Adrenal gland (tissue), 12 donors: Measurements from ENCODE around the gene H6PD. TPM values are rescaled to one million over a fixed set of nuclear protein-coding genes. Genes with fewer than 3 reads are reported as not detected.

Experiments
- DNase-seq, 7 donors: peaks; one replicate each; pipeline ENCODE4 v3.0.0-alpha.2; 2019 to 2020
- H3K27ac ChIP-seq, 5 donors: fragments of 200-600 bp; sonication (generic) in 4 of 5; 1 replicate in 3 of 5; 2 replicates in 2 of 5; pipeline versions ENCODE4 v1.5.1 to v1.8.0; 2016 to 2020; ENCODE audit warnings: mild to moderate bottlenecking in 1 of 5
- H3K27me3 ChIP-seq: fragments of 200-600 bp; 2 replicates; pipeline ENCODE4 v1.8.0; 2021
- H3K36me3 ChIP-seq, 2 donors: fragments of 200-600 bp; replicated peaks in 1 of 2; 1 replicate in 1 of 2; 2 replicates in 1 of 2; pipeline versions ENCODE4 v1.5.1 to v1.8.0; 2018 to 2022
- H3K4me1 ChIP-seq, 2 donors: fragments of 200-600 bp; replicated peaks in 1 of 2; 1 replicate in 1 of 2; 2 replicates in 1 of 2; pipeline versions ENCODE4 v1.5.1 to v1.8.0; 2018 to 2021
- H3K4me3 ChIP-seq, 4 donors: fragments of 200-600 bp; sonication (generic) in 3 of 4; one replicate each; pipeline ENCODE4 v1.5.1; 2016 to 2018
- H3K9me3 ChIP-seq, 3 donors: fragments of 200-600 bp; sonication (generic) in 1 of 3; replicated peaks in 1 of 3; 1 replicate in 2 of 3; 2 replicates in 1 of 3; pipeline versions ENCODE4 v1.5.1 to v1.8.0; 2016 to 2021
- CTCF ChIP-seq, 6 experiments: fragments of 450-650 bp in 4 of 6; fragments of 200-600 bp in 2 of 6; sonication (generic) in 1 of 6; IDR thresholded peaks; 1 replicate in 5 of 6; 2 replicates in 1 of 6; pipeline versions ENCODE4 v1.5.1 to v1.8.0; 2016 to 2021; ENCODE audit warnings: antibody characterized with exemption in 6 of 6, mild to moderate bottlenecking in 2 of 6, moderate library complexity in 1 of 6
- POLR2A ChIP-seq, 2 donors: fragments of 450-650 bp; IDR thresholded peaks; one replicate each; pipeline ENCODE4 v1.6.1; 2017; ENCODE audit warnings: antibody characterized with exemption in 2 of 2, mild to moderate bottlenecking in 2 of 2, moderate library complexity in 1 of 2
- WGBS, 4 donors: extraction: QIAGEN DNeasy Blood & Tissue Kit in 2 of 4; methylation state at CpG; one replicate each; pipeline versions ENCODE4 v1.1.5 to v1.1.7; 2013 to 2017; 5-methylcytosine and 5-hydroxymethylcytosine counted together
- intact Hi-C, 2 donors: fragments of 100-400 bp; cut with DNase I; formaldehyde crosslinking; loops; one replicate each; pipeline versions ENCODE4 v1.14.1 to v1.15.0; 2022 to 2023
- polyA plus RNA-seq, 3 donors: library from polyadenylated mRNA; stranded (reverse); fragments of 200-250 nt in 2 of 3; fragments of 350-450 nt in 1 of 3; fragmentation: Illumina TruSeq in 1 of 3; extraction: RNeasy Lipid Tissue Mini Kit (QIAGEN cat#74804) in 1 of 3; gene quantifications; one replicate each; pipeline ENCODE4 v1.2.3, GENCODE V29; 2013 to 2014
- total RNA-seq, 9 donors: library from RNA; depleted of rRNA in 4 of 9; stranded (reverse); fragments of >200 nt in 4 of 9; fragments of 120-200 nt in 1 of 9; fragmentation: NEBNext Ultra II Directional in 1 of 9; extraction: Animal tissue kit (Norgen Biotek cat#: 25700) in 1 of 9; gene quantifications; one replicate each; pipeline versions ENCODE4 v1.1.0 to v1.2.4, GENCODE V29; 2013 to 2023
- donor health status: healthy with polysubstance abuse.
- donor health status: Bipolar disorder and iron deficiency.
- donor health status: DM: yes; HTN: yes; CAD: no.
- donor health status: DM: no; HTN: no; CAD: no.
- donor health status: DM: no; HTN: no; CAD: no.
- donor health status: DM: yes; HTN: yes; CAD: no.

The H6PD gene
- total and polyA plus RNA-seq, 12 donors, result 20.3 to 116 (median 80.4) TPM

- WGBS, 4 donors, result 74 to 78% (median 76%) methylated on average over 9 to 10 of the region's 10 CpGs
- TF ChIP-seq POLR2A (IDR thresholded peaks at IDR 0.05), result no peak
- TF ChIP-seq CTCF (IDR thresholded peaks at IDR 0.05), result no peak
Measured at GRCh38 chr1:9235560-9235959, 986 bp downstream of the H6PD start.

GRCh38 chr1:9238134-9238533 is 3.6 kb downstream of the H6PD start:
- Histone ChIP-seq H3K36me3 (no peaks in the 10 kb centered on the region), H3K4me1 (peaks cover 73 to 86% of the 10 kb centered on the region in 2 donors), H3K4me3 (no peak overlapping the region), H3K27ac (peak overlapping the region; percentile 84 to 97 (median 96)), H3K9me3 (no peaks in the 10 kb centered on the region), H3K27me3 (no peaks in the 10 kb centered on the region)
- TF ChIP-seq CTCF (IDR thresholded peaks at IDR 0.05) (no peak), POLR2A (IDR thresholded peaks at IDR 0.05) (no peak)
- intact Hi-C loops, result no loop called here
- 63 to 71% (median 67%) methylated on average over 6 of the region's 6 CpGs for WGBS, 4 donors
- DNase-seq, result no peak

More at GRCh38 chr1:9235560-9235959, 986 bp downstream of the H6PD start:
- Histone ChIP-seq H3K36me3 (no peaks in the 10 kb centered on the region), H3K27me3 (no peaks in the 10 kb centered on the region), H3K4me3 (peak overlapping the region in 2 of 4 donors; percentile 50 to 51), H3K4me1 (peaks cover 49 to 64% of the 10 kb centered on the region in 2 donors), H3K27ac (peak overlapping the region; percentile 87 to 100 (median 96)), H3K9me3 (no peaks in the 10 kb centered on the region)
- peak in 1 of 7 donors; percentile 39 for DNase-seq
- intact Hi-C loops, result no loop called here

- H3K9me3 ChIP-seq, result no peaks in the 10 kb centered on the region
- intact Hi-C loops, result no loop called here
- H3K4me1 ChIP-seq, result peaks cover 74 to 89% of the 10 kb centered on the region in 2 donors
- 32 to 42% (median 38%) methylated on average over 4 of the region's 4 CpGs for WGBS, 4 donors
- no peak for DNase-seq
- TF ChIP-seq CTCF (IDR thresholded peaks at IDR 0.05) (no peak), POLR2A (IDR thresholded peaks at IDR 0.05) (no peak)
- H3K27me3 ChIP-seq, result no peaks in the 10 kb centered on the region
- no peaks in the 10 kb centered on the region for H3K36me3 ChIP-seq
- H3K27ac ChIP-seq, result peak overlapping the region; percentile 84 to 97 (median 96)
- peak overlapping the region in 1 of 4 donors; percentile 8 for H3K4me3 ChIP-seq
Measured at GRCh38 chr1:9238550-9238949, 4.0 kb downstream of the H6PD start.

- Histone ChIP-seq H3K4me3 (peak overlapping the region in 1 of 4 donors; percentile 37), H3K27ac (peak overlapping the region; percentile 84 to 97 (median 96)), H3K4me1 (peaks cover 78 to 95% of the 10 kb centered on the region in 2 donors), H3K27me3 (no peaks in the 10 kb centered on the region), H3K36me3 (no peaks in the 10 kb centered on the region), H3K9me3 (no peaks in the 10 kb centered on the region)
- 21 to 31% (median 26%) methylated on average over 13 to 16 of the region's 16 CpGs for WGBS, 4 donors
- peak in 6 of 7 donors; percentile 76 to 81 (median 80) for DNase-seq
- intact Hi-C loops, result no loop called here
- TF ChIP-seq POLR2A (IDR thresholded peaks at IDR 0.05) (peak in 1 of 2 donors; percentile 74), CTCF (IDR thresholded peaks at IDR 0.05) (no peak)
Measured at GRCh38 chr1:9239622-9240401, 5.2 kb downstream of the H6PD start.
